Measurements from ENCODE around the gene COL4A5.

DNA sequence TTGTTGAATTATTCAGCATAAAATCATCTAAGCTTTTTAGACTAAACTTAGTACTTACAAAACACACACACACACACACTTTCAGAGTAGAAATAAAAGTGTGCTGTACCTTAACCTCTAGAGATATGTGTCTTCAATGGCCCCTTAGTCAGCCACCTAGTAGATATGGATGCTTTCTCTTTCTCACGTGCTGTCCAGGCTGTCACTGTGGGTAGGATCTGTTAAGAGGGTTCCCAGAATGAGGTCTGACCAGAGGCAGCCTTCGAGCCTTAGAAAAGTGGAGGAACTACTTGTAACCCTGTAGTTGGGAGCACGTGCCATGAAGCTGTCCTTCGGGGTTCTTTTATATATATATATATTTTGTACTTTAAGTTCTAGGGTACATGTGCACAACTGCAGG, 117.9 kb downstream of the COL4A5 start:
- TF ChIP-seq, protein P1, sequence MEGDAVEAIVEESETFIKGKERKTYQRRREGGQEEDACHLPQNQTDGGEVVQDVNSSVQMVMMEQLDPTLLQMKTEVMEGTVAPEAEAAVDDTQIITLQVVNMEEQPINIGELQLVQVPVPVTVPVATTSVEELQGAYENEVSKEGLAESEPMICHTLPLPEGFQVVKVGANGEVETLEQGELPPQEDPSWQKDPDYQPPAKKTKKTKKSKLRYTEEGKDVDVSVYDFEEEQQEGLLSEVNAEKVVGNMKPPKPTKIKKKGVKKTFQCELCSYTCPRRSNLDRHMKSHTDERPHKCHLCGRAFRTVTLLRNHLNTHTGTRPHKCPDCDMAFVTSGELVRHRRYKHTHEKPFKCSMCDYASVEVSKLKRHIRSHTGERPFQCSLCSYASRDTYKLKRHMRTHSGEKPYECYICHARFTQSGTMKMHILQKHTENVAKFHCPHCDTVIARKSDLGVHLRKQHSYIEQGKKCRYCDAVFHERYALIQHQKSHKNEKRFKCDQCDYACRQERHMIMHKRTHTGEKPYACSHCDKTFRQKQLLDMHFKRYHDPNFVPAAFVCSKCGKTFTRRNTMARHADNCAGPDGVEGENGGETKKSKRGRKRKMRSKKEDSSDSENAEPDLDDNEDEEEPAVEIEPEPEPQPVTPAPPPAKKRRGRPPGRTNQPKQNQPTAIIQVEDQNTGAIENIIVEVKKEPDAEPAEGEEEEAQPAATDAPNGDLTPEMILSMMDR (IDR thresholded peaks at IDR 0.05; ENCODE audit: insufficient read depth, low read length, poor library complexity, severe bottlenecking), result no peak
- no peak for TF ChIP-seq EZH2phosphoT487 (conservative IDR thresholded peaks at IDR 0.05; ENCODE audit: low read length)
